Liver (tissue), 9 donors: ENCODE measurements around the gene ARGLU1. TPM values are rescaled to one million over a fixed set of nuclear protein-coding genes. Genes with fewer than 3 reads are reported as not detected.

Experiments
- DNase-seq: peaks from one replicate; pipeline ENCODE4 v3.0.0-alpha.2; 2017; ENCODE audit warnings: low spot score
- H3K27ac ChIP-seq, 2 donors: one replicate each; pipeline ENCODE4 v1.7.0; 2013; ENCODE audit warnings: inconsistent platforms in 2 of 2, low read length in 2 of 2, control low read depth in 1 of 2, low read depth in 1 of 2, mild to moderate bottlenecking in 1 of 2
- H3K27me3 ChIP-seq, 4 donors: one replicate each; pipeline versions ENCODE4 v1.6.1 to v1.7.0; 2013; ENCODE audit warnings: low read length in 3 of 4, inconsistent platforms in 1 of 4, mild to moderate bottlenecking in 1 of 4, moderate library complexity in 1 of 4; ENCODE audit not compliant: control insufficient read depth in 4 of 4, insufficient read depth in 4 of 4
- H3K36me3 ChIP-seq, 4 donors: one replicate each; pipeline versions ENCODE4 v1.6.1 to v1.7.0; 2013; ENCODE audit warnings: low read length in 3 of 4, mild to moderate bottlenecking in 3 of 4, low read depth in 1 of 4, moderate library complexity in 1 of 4; ENCODE audit not compliant: control insufficient read depth in 4 of 4, insufficient read depth in 3 of 4
- H3K4me1 ChIP-seq, 4 donors: one replicate each; pipeline versions ENCODE4 v1.6.1 to v1.7.0; 2013; ENCODE audit warnings: low read length in 3 of 4, mild to moderate bottlenecking in 3 of 4, moderate library complexity in 1 of 4; ENCODE audit not compliant: control insufficient read depth in 4 of 4, insufficient read depth in 4 of 4
- H3K4me3 ChIP-seq, 3 donors: one replicate each; pipeline versions ENCODE4 v1.6.1 to v1.7.0; 2013; ENCODE audit warnings: low read length in 3 of 3, control low read depth in 1 of 3, low read depth in 1 of 3, mild to moderate bottlenecking in 1 of 3
- H3K9ac ChIP-seq, 2 donors: one replicate each; pipeline ENCODE4 v1.7.0; 2013; ENCODE audit warnings: low read length in 2 of 2, mild to moderate bottlenecking in 2 of 2, moderate library complexity in 2 of 2, control low read depth in 1 of 2, low read depth in 1 of 2
- H3K9me3 ChIP-seq, 4 donors: one replicate each; pipeline versions ENCODE4 v1.6.1 to v1.7.0; 2013; ENCODE audit warnings: low read length in 3 of 4; ENCODE audit not compliant: control insufficient read depth in 4 of 4
- CTCF ChIP-seq: fragments of 150-350 bp; IDR thresholded peaks from 2 replicates; pipeline ENCODE4 v1.5.1; 2017; ENCODE audit warnings: improper control_type of control experiment, low read depth, low read length; ENCODE audit not compliant: missing input control
- EGR1 ChIP-seq, 2 donors: IDR thresholded peaks; 2 replicates each; pipeline ENCODE4 v1.6.1; 2016 to 2018; ENCODE audit warnings: antibody characterized with exemption in 2 of 2, low read depth in 2 of 2
- FOXA1 ChIP-seq: IDR thresholded peaks from 2 replicates; pipeline ENCODE4 v1.6.1; 2016; ENCODE audit warnings: antibody characterized with exemption
- FOXA2 ChIP-seq: IDR thresholded peaks from 2 replicates; pipeline ENCODE4 v1.6.1; 2016; ENCODE audit warnings: antibody characterized with exemption
- GABPA ChIP-seq, 2 donors: IDR thresholded peaks in 1 of 2; conservative IDR thresholded peaks in 1 of 2; 2 replicates each; pipeline ENCODE4 v1.6.1; 2016; ENCODE audit warnings: antibody characterized with exemption in 2 of 2, mild to moderate bottlenecking in 1 of 2, moderate library complexity in 1 of 2
- HNF4A ChIP-seq, 2 donors: conservative IDR thresholded peaks; 2 replicates each; pipeline ENCODE4 v1.6.1; 2016; ENCODE audit warnings: antibody characterized with exemption in 2 of 2, mild to moderate bottlenecking in 2 of 2
- HNF4G ChIP-seq: IDR thresholded peaks from 2 replicates; pipeline ENCODE4 v1.6.1; 2016; ENCODE audit warnings: antibody characterized with exemption
- JUND ChIP-seq, 2 donors: IDR thresholded peaks; 2 replicates each; pipeline ENCODE4 v1.6.1; 2016; ENCODE audit warnings: antibody characterized with exemption in 2 of 2
- NR2F2 ChIP-seq: IDR thresholded peaks from 2 replicates; pipeline ENCODE4 v1.6.1; 2016; ENCODE audit warnings: antibody characterized with exemption
- RAD21 ChIP-seq, 2 donors: IDR thresholded peaks; 2 replicates each; pipeline ENCODE4 v1.6.1; 2016; ENCODE audit warnings: antibody characterized with exemption in 2 of 2, mild to moderate bottlenecking in 2 of 2
- REST ChIP-seq: IDR thresholded peaks from 2 replicates; pipeline ENCODE4 v1.6.1; 2016; ENCODE audit warnings: antibody characterized with exemption, mild to moderate bottlenecking
- RXRA ChIP-seq, 2 donors: IDR thresholded peaks; 2 replicates each; pipeline ENCODE4 v1.6.1; 2017 to 2018; ENCODE audit warnings: antibody characterized with exemption in 2 of 2, mild to moderate bottlenecking in 1 of 2
- SP1 ChIP-seq: IDR thresholded peaks from 2 replicates; pipeline ENCODE4 v1.6.1; 2018; ENCODE audit warnings: antibody characterized with exemption, mild to moderate bottlenecking
- TAF1 ChIP-seq: conservative IDR thresholded peaks from 2 replicates; pipeline ENCODE4 v1.6.1; 2016; ENCODE audit warnings: antibody characterized with exemption, mild to moderate bottlenecking
- YY1 ChIP-seq: IDR thresholded peaks from 2 replicates; pipeline ENCODE4 v1.6.1; 2016; ENCODE audit warnings: antibody characterized with exemption, mild to moderate bottlenecking
- ZBTB33 ChIP-seq: IDR thresholded peaks from 2 replicates; pipeline ENCODE4 v1.6.1; 2016; ENCODE audit warnings: antibody characterized with exemption
- WGBS: extraction: QIAGEN DNeasy Blood & Tissue Kit; methylation state at CpG from one replicate; pipeline ENCODE4 v1.1.7; 2013; 5-methylcytosine and 5-hydroxymethylcytosine counted together
- polyA plus RNA-seq, 2 donors: library from polyadenylated mRNA; stranded (reverse) in 1 of 2; unstranded in 1 of 2; fragments of 200-250 nt in 1 of 2; fragments of >200 nt in 1 of 2; fragmentation: Nextera tagmentation in 1 of 2; extraction: Ambion mirVana in 1 of 2; gene quantifications; one replicate each; pipeline versions ENCODE4 v1.2.1 to v1.2.3, GENCODE V29; 2013 to 2015
- total RNA-seq, 2 donors: library from RNA; depleted of rRNA; stranded (reverse); fragments of >200 nt; gene quantifications; one replicate each; pipeline ENCODE4 v1.2.3, GENCODE V29; 2014
- TF ChIP-seq, protein P1 (sequence below): IDR thresholded peaks from 2 replicates; pipeline ENCODE4 v1.6.1; 2016; ENCODE audit warnings: antibody characterized with exemption
- TF ChIP-seq, protein P2 (sequence below): IDR thresholded peaks from 2 replicates; pipeline ENCODE4 v1.6.1; 2016; ENCODE audit warnings: antibody characterized with exemption
- donor health status: healthy.
- donor health status: healthy.
- donor health status: healthy.
- donor health status: healthy.
- donor health status: healthy.

Gene ARGLU1
- total and polyA plus RNA-seq, 4 donors, result 16.7 to 50.8 (median 30.1) TPM

DNA sequence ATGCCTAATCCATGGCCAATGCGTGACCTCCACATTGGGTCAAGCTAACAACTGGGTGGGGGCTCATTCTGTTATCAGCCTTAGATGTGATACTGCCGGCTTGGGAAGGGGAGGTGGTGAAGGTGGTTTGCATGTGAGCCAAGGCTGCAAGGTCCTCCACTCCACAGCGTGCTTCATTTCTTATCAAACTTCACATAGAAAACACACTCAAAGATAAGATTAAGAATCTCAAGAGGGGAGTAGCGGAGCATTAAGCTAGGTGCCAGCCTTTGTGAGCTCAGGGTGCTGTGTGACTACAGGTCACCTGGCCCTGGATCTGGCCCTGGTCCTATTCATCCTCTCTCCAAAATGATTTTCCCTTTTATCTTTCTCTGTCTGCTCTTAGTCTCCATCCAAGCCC is 13.3 kb upstream of the ARGLU1 start:
- no peak overlapping the region for H3K27ac ChIP-seq
- no peaks in the 10 kb centered on the region for H3K27me3 ChIP-seq
- H3K9ac ChIP-seq, result no peak overlapping the region
- 50% methylated on average over 4 of the region's 4 CpGs for WGBS
- peaks cover 0 to 9% (median 4%) of the 10 kb centered on the region in 4 donors for H3K9me3 ChIP-seq
- TF ChIP-seq HNF4G, result no peak
- no peak for TF ChIP-seq NR2F2
- no peak for TF ChIP-seq SP1
- no peak for TF ChIP-seq ZBTB33
- TF ChIP-seq HNF4A (conservative IDR thresholded peaks at IDR 0.05), result no peak
- TF ChIP-seq GABPA (IDR thresholded peaks at IDR 0.05 in 1 of 2, conservative IDR thresholded peaks at IDR 0.05 in 1 of 2), result no peak
- no peak for TF ChIP-seq RXRA (IDR thresholded peaks at IDR 0.05)
- no peak for TF ChIP-seq EGR1 (IDR thresholded peaks at IDR 0.05; ENCODE audit: low read depth in 2 of 2)
- no peak for TF ChIP-seq RAD21 (IDR thresholded peaks at IDR 0.05)
- no peak for TF ChIP-seq REST
- TF ChIP-seq TAF1, result no peak
- TF ChIP-seq, protein P1, sequence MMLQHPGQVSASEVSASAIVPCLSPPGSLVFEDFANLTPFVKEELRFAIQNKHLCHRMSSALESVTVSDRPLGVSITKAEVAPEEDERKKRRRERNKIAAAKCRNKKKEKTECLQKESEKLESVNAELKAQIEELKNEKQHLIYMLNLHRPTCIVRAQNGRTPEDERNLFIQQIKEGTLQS, result no peak
- no peak for TF ChIP-seq YY1
- no peak for TF ChIP-seq FOXA1
- TF ChIP-seq, protein P2, sequence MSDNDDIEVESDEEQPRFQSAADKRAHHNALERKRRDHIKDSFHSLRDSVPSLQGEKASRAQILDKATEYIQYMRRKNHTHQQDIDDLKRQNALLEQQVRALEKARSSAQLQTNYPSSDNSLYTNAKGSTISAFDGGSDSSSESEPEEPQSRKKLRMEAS, result no peak
- DNase-seq, result no peak
- H3K36me3 ChIP-seq, result no peaks in the 10 kb centered on the region
- no peaks in the 10 kb centered on the region for H3K4me1 ChIP-seq
- no peak overlapping the region for H3K4me3 ChIP-seq

- no peak for DNase-seq
- H3K27ac ChIP-seq, result no peak overlapping the region
- H3K27me3 ChIP-seq, result no peaks in the 10 kb centered on the region
- H3K9ac ChIP-seq, result no peak overlapping the region
- no peaks in the 10 kb centered on the region for H3K4me1 ChIP-seq
- no peaks in the 10 kb centered on the region for H3K36me3 ChIP-seq
- H3K4me3 ChIP-seq, result no peak overlapping the region
- no peaks in the 10 kb centered on the region for H3K9me3 ChIP-seq
- TF ChIP-seq EGR1 (IDR thresholded peaks at IDR 0.05; ENCODE audit: low read depth in 2 of 2), result no peak
- TF ChIP-seq RXRA (IDR thresholded peaks at IDR 0.05), result no peak
- no peak for TF ChIP-seq CTCF
- no peak for TF ChIP-seq ZBTB33
- TF ChIP-seq REST, result no peak
- no peak for TF ChIP-seq TAF1
- no peak for TF ChIP-seq GABPA (IDR thresholded peaks at IDR 0.05 in 1 of 2, conservative IDR thresholded peaks at IDR 0.05 in 1 of 2)
- no peak for TF ChIP-seq HNF4G
- no peak for TF ChIP-seq JUND (IDR thresholded peaks at IDR 0.05)
- no peak for TF ChIP-seq YY1
- TF ChIP-seq, protein P1, result no peak
- no peak for TF ChIP-seq FOXA2
- TF ChIP-seq RAD21 (IDR thresholded peaks at IDR 0.05), result no peak
- TF ChIP-seq SP1, result no peak
Measured at GRCh38 chr13:106575896-106576295, 8.0 kb upstream of the ARGLU1 start.
